ENCODE measurements around the gene KCTD20. TPM values are rescaled to one million over a fixed set of nuclear protein-coding genes. Genes with fewer than 3 reads are reported as not detected.

Gene KCTD20
- total and polyA plus RNA-seq, 2 of the 13 experiments (the other 11 are each of a cell fraction or from before 2014, with no cell fraction given), result 52.7 to 67.1 TPM

- TF ChIP-seq MZF1 (CRISPR knock-in tag; IDR thresholded peaks at IDR 0.05; ENCODE audit: borderline replicate concordance), result no peak
- TF ChIP-seq ZBTB49 (CRISPR knock-in tag; IDR thresholded peaks at IDR 0.05; ENCODE audit: borderline replicate concordance), result no peak
These were observed 73.0 kb downstream of the KCTD20 start (continued) for GRCh38 chr6:36515844-36516243.

GRCh38 chr6:36516559-36516958 lies 73.8 kb downstream of the KCTD20 start:
- FAIRE-seq, result no peak
- no peak overlapping the region for H3K4me3 ChIP-seq (replicated peaks in 1 of 3; ENCODE audit: insufficient read depth in 1 of 3, low read depth in 2 of 3, low read length in 3 of 3)
- in situ Hi-C loops (cut with HindIII; ENCODE audit: extremely low pct_ligation_motif_present, low pct_unique_long_range_greater_than_20kb) (no loop called here), intact Hi-C loops (cut with micrococcal nuclease; ENCODE audit: unreplicated experiment) (no loop called here)
- no peaks in the 10 kb centered on the region for H4K20me1 ChIP-seq (ENCODE audit: insufficient read depth, low read length)
- peaks cover 31% of the 10 kb centered on the region for H3K4me1 ChIP-seq (ENCODE audit: insufficient read depth, low read length)
- BruUV-seq (replicated peaks), result no TSS peak
- peak overlapping the region; percentile 34 for H3K27ac ChIP-seq (ENCODE audit: extremely low read length, insufficient read depth, low read length)
- no peaks in the 10 kb centered on the region for H3K79me2 ChIP-seq (ENCODE audit: insufficient read depth, low read length)
- H2AFZ ChIP-seq (ENCODE audit: low read length), result no peak overlapping the region
- H3K27me3 ChIP-seq (ENCODE audit: control insufficient read depth in 1 of 2, insufficient read depth in 2 of 2, low read length in 2 of 2), result no peaks in the 10 kb centered on the region
- POLR2A ChIA-PET, result interaction anchor here (0.7 to 1.1 kb wide), 3 partner anchors 51 to 75 kb away, joined by 3 read pairs; no protein-coding TSS in a partner anchor
- no peak overlapping the region for H3K9ac ChIP-seq (ENCODE audit: insufficient read depth, low read depth, low read length)
- H3K4me2 ChIP-seq (ENCODE audit: low read depth, low read length), result no peak overlapping the region
- CTCF ChIA-PET (ENCODE audit: low intra/inter-chr PET ratio, low total read pairs), result no interaction called here
- WGBS (ENCODE audit: low lambda C conversion rate), result 58% methylated on average over 3 of the region's 4 CpGs
- no peak for DNase-seq (ENCODE audit: low spot score)
- H3K9me3 ChIP-seq (ENCODE audit: low read length), result no peaks in the 10 kb centered on the region
- ATAC-seq, result peak; percentile 86
- H3K36me3 ChIP-seq (replicated peaks in 1 of 2; ENCODE audit: control insufficient read depth in 1 of 2, insufficient read depth in 2 of 2, low read length in 2 of 2), result peaks cover 8 to 20% of the 10 kb centered on the region in 2 experiments
- TF ChIP-seq ZNF275 (CRISPR knock-in tag; IDR thresholded peaks at IDR 0.05; ENCODE audit: borderline replicate concordance) (no peak), PCBP1 (IDR thresholded peaks at IDR 0.05; ENCODE audit: borderline replicate concordance, low read depth, low read length) (no peak), ZNF687 (CRISPR knock-in tag; IDR thresholded peaks at IDR 0.05) (peak; percentile 42; the same call in 1 of the 2 replicates), GRHL1 (CRISPR knock-in tag; conservative IDR thresholded peaks at IDR 0.05) (no peak), TBL1XR1 (IDR thresholded peaks at IDR 0.05; ENCODE audit: borderline replicate concordance, low read length, partially characterized antibody) (no peak), FUBP1 (CRISPR knock-in tag; IDR thresholded peaks at IDR 0.05; ENCODE audit: borderline replicate concordance) (no peak), ESRRA (CRISPR knock-in tag; IDR thresholded peaks at IDR 0.05; ENCODE audit: low read depth) (no peak), HNF4A (CRISPR knock-in tag; IDR thresholded peaks at IDR 0.05) (peak; percentile 48)

Data from HepG2 (cell line).